H4 (cell line): ENCODE results near the gene ADRM1. TPM values are rescaled to one million over a fixed set of nuclear protein-coding genes. Genes with fewer than 3 reads are reported as not detected.

ENCODE experiments used
- DNase-seq: peaks from one replicate; pipeline ENCODE4 v3.0.0-alpha.2; 2015; ENCODE audit warnings: low spot score
- total RNA-seq: library from RNA; depleted of rRNA; stranded (reverse); fragments of >200 nt; shearing (Covaris generic); gene quantifications from 2 replicates; pipeline ENCODE4 v1.2.3, GENCODE V29; 2014; rRNA removed

ADRM1 gene, protein sequence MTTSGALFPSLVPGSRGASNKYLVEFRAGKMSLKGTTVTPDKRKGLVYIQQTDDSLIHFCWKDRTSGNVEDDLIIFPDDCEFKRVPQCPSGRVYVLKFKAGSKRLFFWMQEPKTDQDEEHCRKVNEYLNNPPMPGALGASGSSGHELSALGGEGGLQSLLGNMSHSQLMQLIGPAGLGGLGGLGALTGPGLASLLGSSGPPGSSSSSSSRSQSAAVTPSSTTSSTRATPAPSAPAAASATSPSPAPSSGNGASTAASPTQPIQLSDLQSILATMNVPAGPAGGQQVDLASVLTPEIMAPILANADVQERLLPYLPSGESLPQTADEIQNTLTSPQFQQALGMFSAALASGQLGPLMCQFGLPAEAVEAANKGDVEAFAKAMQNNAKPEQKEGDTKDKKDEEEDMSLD
- total RNA-seq, result 180 and 203 TPM in 2 replicates

GRCh38 chr20:62302341-62303061, at the start of gene ADRM1:
ADRM1 (plus strand) TSS chr20:62302997; CDS start chr20:62303569, 572 bp downstream.
- DNase-seq, result peak; percentile 87

GRCh38 chr20:62253398-62253797, 49.4 kb upstream of the ADRM1 start:
- no peak for DNase-seq

- DNase-seq, result no peak
These were observed 48.6 kb upstream of the ADRM1 start for GRCh38 chr20:62254021-62254724.

DNA sequence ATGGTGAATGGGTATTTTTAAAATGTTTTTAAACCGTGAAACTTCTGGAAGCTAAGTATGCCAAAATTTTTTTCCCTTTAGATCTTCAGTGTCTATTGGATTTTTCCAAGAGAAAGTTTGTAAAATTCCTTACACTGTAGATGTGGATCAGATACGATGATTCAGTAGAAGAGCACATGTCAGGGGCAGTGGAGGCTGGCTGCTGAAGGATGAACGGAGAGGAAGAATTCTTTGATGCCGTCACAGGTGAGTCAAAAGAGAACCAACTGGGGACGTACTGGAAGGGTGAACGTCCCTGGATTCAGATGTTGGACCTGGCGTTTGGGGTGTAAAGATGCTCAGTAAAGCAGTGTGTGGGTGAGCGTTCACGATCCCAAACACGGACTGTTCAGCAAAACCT, 46.8 kb upstream of the ADRM1 start:
- no peak for DNase-seq

DNA sequence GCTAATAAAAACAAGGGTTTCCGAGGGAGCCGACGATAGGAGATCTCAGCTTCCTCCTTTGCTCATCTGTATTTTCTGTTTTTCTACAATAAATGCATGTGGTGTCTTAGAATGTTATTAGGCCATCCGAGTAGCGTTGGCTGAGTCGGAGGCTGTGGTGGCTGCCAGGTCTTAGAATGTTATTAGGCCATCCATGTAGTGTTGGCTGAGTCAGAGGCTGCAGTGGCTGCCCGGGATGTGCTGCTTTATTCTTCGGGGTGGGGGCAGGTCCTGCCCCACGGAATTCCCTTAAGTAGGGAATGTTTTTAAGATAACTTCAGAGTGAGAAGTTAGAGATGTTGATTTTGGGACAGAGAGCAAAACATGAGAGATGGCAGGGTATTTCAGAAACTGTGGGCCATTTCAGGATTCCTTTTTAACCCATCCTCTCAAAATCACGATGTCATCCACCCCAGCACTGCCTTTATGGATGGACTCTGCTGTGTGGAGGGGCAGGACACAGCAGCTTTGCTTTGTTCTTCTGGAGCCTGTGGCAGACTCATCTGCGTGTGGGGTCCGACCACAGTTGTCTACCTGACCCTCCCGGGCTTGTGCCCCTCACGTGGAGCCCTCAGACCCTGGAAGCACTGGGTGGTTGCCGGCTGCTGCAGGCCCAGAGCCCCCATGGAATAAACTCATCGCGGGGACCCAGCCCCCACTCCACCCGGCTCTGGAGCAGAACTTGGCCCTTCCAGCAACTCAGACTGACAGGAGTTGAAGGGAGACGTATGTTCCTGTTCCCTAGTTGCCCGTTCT, 44.1 kb upstream of the ADRM1 start:
- no peak for DNase-seq

GRCh38 chr20:62259294-62259565, 43.6 kb upstream of the ADRM1 start:
- DNase-seq, result no peak

DNA sequence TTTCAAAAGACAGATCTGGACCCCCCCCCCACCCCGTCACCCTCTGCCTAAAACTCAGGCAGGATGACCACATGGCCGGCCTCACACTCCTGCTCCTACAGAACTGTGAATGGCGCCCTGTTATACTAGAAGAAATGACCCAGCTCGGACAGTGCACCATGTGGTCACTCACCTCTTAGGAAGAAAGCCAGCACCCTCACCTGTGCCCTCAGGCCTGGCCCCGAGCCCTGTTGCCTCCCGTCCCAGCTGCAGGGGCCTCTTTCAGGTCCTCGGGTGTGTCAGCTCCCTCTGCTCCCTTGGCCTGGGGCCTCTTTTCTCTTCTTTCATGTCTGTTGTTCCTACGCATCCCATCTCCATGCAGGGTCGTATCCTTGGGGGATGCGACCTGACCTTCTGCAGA, 40.7 kb upstream of the ADRM1 start:
- DNase-seq, result no peak

GRCh38 chr20:62263396-62263795, 39.4 kb upstream of the ADRM1 start:
- DNase-seq, result no peak

- no peak for DNase-seq
These were observed 37.4 kb upstream of the ADRM1 start for GRCh38 chr20:62265365-62265764.

GRCh38 chr20:62266340-62266739, 36.5 kb upstream of the ADRM1 start:
- no peak for DNase-seq

DNA sequence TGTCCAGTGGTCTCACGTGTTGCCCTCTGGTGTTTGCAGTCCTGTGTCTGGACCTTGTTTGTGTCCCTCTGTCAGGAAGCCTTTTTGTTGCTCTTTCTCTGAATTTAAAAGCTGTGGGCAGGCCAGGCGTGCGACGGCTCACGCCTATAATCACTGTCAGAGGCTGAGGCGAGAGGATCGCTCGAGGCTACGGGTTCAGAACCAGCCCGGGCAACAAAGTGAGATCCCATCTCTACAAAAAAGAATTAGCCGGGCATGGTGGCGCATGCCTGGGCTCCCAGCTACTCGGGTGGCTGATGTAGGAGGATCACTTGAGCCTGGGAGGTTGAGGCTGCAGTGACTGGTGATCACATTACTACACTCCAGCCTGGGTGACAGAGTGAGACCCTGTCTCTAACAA, 35.9 kb upstream of the ADRM1 start:
- DNase-seq, result no peak

DNA sequence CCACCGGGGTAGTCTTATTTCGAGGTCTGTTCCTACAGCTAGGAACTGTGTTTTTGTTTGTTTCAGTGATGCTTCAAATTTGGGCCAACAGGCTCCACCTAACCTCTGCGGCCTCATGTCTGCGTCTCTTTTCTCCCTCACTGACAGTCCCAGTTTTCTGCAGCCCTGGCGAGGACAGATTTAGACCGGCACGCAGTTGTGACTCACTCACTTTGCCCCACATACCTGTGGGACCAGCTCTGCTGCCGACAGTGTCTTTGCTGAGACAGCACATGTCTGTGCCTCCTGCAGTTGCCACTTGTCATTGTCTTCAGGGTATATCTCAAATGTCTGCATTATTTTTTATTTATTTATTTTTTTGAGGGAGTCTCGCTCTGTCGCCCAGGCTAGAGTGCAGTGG, 35.3 kb upstream of the ADRM1 start:
- DNase-seq, result no peak

DNA sequence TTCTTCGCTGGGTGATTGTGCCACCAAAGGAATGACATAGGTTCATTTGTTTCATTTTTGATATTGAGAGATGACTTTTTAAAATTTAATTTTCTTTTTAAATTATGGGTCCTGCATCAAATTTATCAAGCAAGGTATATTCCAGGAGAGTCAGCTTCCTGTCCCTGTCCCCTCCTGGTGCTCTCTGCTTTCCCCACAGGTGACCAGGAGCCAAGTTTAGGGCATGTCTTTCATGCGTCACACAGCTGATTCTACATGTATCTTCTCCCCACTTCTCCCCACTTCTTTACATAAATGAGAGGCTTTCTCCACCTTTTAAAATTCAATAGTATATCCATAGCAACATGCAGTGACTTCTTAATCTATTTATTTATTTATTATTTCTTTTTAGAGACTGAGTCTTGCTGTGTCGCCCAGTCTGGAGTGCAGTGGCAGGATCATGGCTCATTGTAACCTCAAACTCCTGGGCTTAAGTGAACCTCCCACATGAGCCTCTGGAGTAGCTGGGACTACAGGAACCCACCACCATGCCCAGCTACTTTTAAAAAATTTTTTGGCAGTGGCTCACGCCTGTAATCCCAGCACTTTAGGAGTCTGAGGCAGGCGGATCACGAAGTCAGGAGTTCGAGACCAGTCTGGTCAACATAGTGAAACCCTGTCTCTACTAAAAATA, 34.4 kb upstream of the ADRM1 start:
- DNase-seq, result no peak

- DNase-seq, result no peak
These were observed 33.4 kb upstream of the ADRM1 start for GRCh38 chr20:62269378-62269777.

- no peak for DNase-seq
These were observed 32.9 kb upstream of the ADRM1 start for GRCh38 chr20:62269871-62270270.

GRCh38 chr20:62272200-62272599, 30.6 kb upstream of the ADRM1 start:
- DNase-seq, result no peak

DNA sequence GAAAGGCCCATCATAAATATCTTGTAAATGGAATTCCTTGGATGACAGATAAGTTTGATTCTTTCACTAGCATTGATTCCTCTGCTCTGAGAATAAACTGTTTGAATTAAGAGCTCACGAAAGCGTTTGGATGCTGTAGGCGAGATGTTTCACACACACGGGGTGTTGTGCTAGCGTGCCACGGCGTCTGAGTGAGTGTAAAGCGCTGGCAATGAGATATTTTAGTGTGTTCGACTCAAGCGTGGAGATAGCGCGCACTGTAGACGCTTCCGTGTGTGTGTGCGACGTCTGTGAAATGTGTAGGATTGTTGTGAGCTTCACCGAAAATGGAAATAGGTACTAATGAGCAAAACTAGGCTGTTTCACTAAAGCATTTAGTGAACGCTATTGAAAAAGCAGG, 29.4 kb upstream of the ADRM1 start:
- DNase-seq, result no peak

DNA sequence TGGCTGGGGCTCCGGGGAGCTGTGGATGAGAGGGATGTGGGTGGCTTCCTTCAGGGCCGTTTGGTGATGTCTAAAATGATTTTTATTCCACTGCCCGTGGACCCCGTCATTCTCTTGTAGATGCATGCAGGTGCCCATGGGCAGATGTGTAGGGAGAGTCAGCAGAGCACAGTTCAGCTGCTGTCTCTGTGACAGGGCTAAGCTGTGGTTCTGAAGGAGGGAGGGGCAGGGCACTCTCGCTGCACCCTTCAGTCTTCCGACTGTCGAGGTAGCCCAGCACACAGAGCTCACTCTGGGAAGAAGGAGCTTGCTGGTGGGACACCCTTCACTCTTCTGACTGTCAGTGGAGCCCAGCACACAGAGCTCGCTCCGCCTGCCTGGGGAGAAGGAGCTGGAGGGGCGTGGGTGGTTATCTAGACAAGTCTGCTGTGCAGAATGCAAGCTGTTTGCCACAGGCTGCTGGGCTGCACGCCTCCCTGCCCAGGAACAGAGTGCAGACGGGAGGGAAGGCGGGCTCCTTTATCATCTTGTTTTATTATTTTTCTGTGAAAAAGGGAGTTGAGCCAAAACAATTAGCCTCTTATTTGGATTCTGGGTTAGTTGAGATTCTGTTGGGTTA, 28.4 kb upstream of the ADRM1 start:
- DNase-seq, result no peak

- DNase-seq, result no peak
These were observed 27.6 kb upstream of the ADRM1 start for GRCh38 chr20:62275219-62275618.

GRCh38 chr20:62276439-62276838, 26.4 kb upstream of the ADRM1 start:
- DNase-seq, result no peak

- no peak for DNase-seq
These were observed 25.5 kb upstream of the ADRM1 start for GRCh38 chr20:62277253-62277652.
